Effector memory CD4-positive, alpha-beta T cell (primary cell): ENCODE data around the gene SERINC3.

Source experiments
- DNase-seq, 3 donors: peaks; one replicate each; pipeline ENCODE4 v3.0.0-alpha.2; 2020
- H3K27ac ChIP-seq: 2 replicates; pipeline ENCODE4 v1.7.0; 2013; ENCODE audit warnings: mild to moderate bottlenecking, low read length, moderate library complexity; ENCODE audit not compliant: insufficient read depth, poor library complexity, severe bottlenecking
- H3K27me3 ChIP-seq: replicated peaks from 2 replicates; pipeline ENCODE4 v1.7.0; 2013; ENCODE audit warnings: mild to moderate bottlenecking, low read length; ENCODE audit not compliant: insufficient read depth, control insufficient read depth, poor library complexity, severe bottlenecking
- H3K36me3 ChIP-seq: 2 replicates; pipeline ENCODE4 v1.7.0; 2013; ENCODE audit warnings: mild to moderate bottlenecking, low read length, moderate library complexity; ENCODE audit not compliant: control insufficient read depth, insufficient read depth
- H3K4me1 ChIP-seq: 2 replicates; pipeline ENCODE4 v1.7.0; 2013; ENCODE audit warnings: low read length, mild to moderate bottlenecking; ENCODE audit not compliant: control insufficient read depth, insufficient read depth, poor library complexity, severe bottlenecking
- H3K4me3 ChIP-seq: 2 replicates; pipeline ENCODE4 v1.7.0; 2013; ENCODE audit warnings: low read length, low read depth, mild to moderate bottlenecking; ENCODE audit not compliant: insufficient read depth, poor library complexity, severe bottlenecking
- H3K9me3 ChIP-seq: 2 replicates; pipeline ENCODE4 v1.7.0; 2013; ENCODE audit warnings: mild to moderate bottlenecking, low read length, moderate library complexity; ENCODE audit not compliant: control insufficient read depth

Gene SERINC3

GRCh38 chr20:44485830-44486198 is 36.1 kb downstream of the SERINC3 start:
- no peak overlapping the region for H3K27ac ChIP-seq
- H3K27me3 ChIP-seq, result no peaks in the 10 kb centered on the region
- no peaks in the 10 kb centered on the region for H3K4me1 ChIP-seq
- H3K4me3 ChIP-seq, result no peak overlapping the region
- H3K36me3 ChIP-seq, result peaks cover 54% of the 10 kb centered on the region
- no peak for DNase-seq
- no peaks in the 10 kb centered on the region for H3K9me3 ChIP-seq

- H3K27me3 ChIP-seq, result no peaks in the 10 kb centered on the region
- H3K4me1 ChIP-seq, result no peaks in the 10 kb centered on the region
- H3K27ac ChIP-seq, result no peak overlapping the region
- H3K4me3 ChIP-seq, result no peak overlapping the region
- H3K9me3 ChIP-seq, result no peaks in the 10 kb centered on the region
- DNase-seq, result no peak
- H3K36me3 ChIP-seq, result peaks cover 55% of the 10 kb centered on the region
Measured at GRCh38 chr20:44485078-44485829, 36.6 kb downstream of the SERINC3 start.

GRCh38 chr20:44483112-44483511 is 38.8 kb downstream of the SERINC3 start:
- Histone ChIP-seq H3K9me3 (no peaks in the 10 kb centered on the region), H3K4me1 (no peaks in the 10 kb centered on the region), H3K4me3 (no peak overlapping the region), H3K27ac (no peak overlapping the region), H3K27me3 (no peaks in the 10 kb centered on the region), H3K36me3 (peaks cover 41% of the 10 kb centered on the region)
- no peak for DNase-seq

GRCh38 chr20:44481719-44482416 is 40.0 kb downstream of the SERINC3 start:
- H3K4me3 ChIP-seq, result no peak overlapping the region

GRCh38 chr20:44480097-44480496 is 41.8 kb downstream of the SERINC3 start:
- H3K4me3 ChIP-seq, result no peak overlapping the region
- no peaks in the 10 kb centered on the region for H3K9me3 ChIP-seq
- H3K36me3 ChIP-seq, result peaks cover 34% of the 10 kb centered on the region
- peaks cover 12% of the 10 kb centered on the region for H3K4me1 ChIP-seq
- H3K27me3 ChIP-seq, result no peaks in the 10 kb centered on the region
- no peak overlapping the region for H3K27ac ChIP-seq
- no peak for DNase-seq

More at GRCh38 chr20:44481719-44482416, 40.0 kb downstream of the SERINC3 start:
- Histone ChIP-seq H3K9me3 (no peaks in the 10 kb centered on the region), H3K4me1 (no peaks in the 10 kb centered on the region), H3K36me3 (peaks cover 39% of the 10 kb centered on the region), H3K27me3 (no peaks in the 10 kb centered on the region), H3K27ac (no peak overlapping the region)
- no peak for DNase-seq

GRCh38 chr20:44479643-44480042 is 42.2 kb downstream of the SERINC3 start:
- Histone ChIP-seq H3K4me1 (peaks cover 13% of the 10 kb centered on the region), H3K27ac (no peak overlapping the region), H3K9me3 (no peaks in the 10 kb centered on the region), H3K36me3 (peaks cover 34% of the 10 kb centered on the region), H3K4me3 (no peak overlapping the region), H3K27me3 (no peaks in the 10 kb centered on the region)
- DNase-seq, result no peak

- Histone ChIP-seq H3K4me1 (peaks cover 13% of the 10 kb centered on the region), H3K36me3 (peaks cover 23% of the 10 kb centered on the region), H3K9me3 (no peaks in the 10 kb centered on the region), H3K27me3 (no peaks in the 10 kb centered on the region), H3K27ac (no peak overlapping the region), H3K4me3 (no peak overlapping the region)
- DNase-seq, result no peak
Measured at GRCh38 chr20:44478206-44478605, 43.7 kb downstream of the SERINC3 start.

- peaks cover 13% of the 10 kb centered on the region for H3K4me1 ChIP-seq
- no peak overlapping the region for H3K27ac ChIP-seq
- no peak overlapping the region for H3K4me3 ChIP-seq
- peaks cover 21% of the 10 kb centered on the region for H3K36me3 ChIP-seq
- no peaks in the 10 kb centered on the region for H3K9me3 ChIP-seq
- H3K27me3 ChIP-seq, result no peaks in the 10 kb centered on the region
- DNase-seq, result no peak
Measured at GRCh38 chr20:44477151-44477550, 44.7 kb downstream of the SERINC3 start.

- peak; percentile 74 to 82 (median 76) for DNase-seq
- Histone ChIP-seq H3K4me1 (peaks cover 13% of the 10 kb centered on the region), H3K27me3 (no peaks in the 10 kb centered on the region), H3K9me3 (no peaks in the 10 kb centered on the region), H3K4me3 (peak within 1 kb of the TSS; percentile 92), H3K36me3 (peaks cover 11% of the 10 kb centered on the region), H3K27ac (peak within 1 kb of the TSS; percentile 97)
Measured at GRCh38 chr20:44475694-44476560, 45.9 kb downstream of the SERINC3 start, which contains the start of gene TTPAL. TTPAL (plus strand) TSS chr20:44475874; CDS start chr20:44480000, 4,126 bp downstream.
